Transverse colon (tissue), 4 donors: ENCODE results near the gene DOCK9. TPM values are rescaled to one million over a fixed set of nuclear protein-coding genes. Genes with fewer than 3 reads are reported as not detected.

ENCODE experiments used
- DNase-seq: peaks from one replicate; pipeline ENCODE4 v3.0.0-alpha.2; 2019
- H3K27ac ChIP-seq, 4 donors: fragments of 200-600 bp; sonication (generic); 2 replicates each; pipeline ENCODE4 v1.5.1; 2016 to 2018; ENCODE audit warnings: inconsistent platforms in 4 of 4
- H3K27me3 ChIP-seq: fragments of 200-600 bp; sonication (generic); 2 replicates; pipeline ENCODE4 v1.5.1; 2017; ENCODE audit warnings: inconsistent platforms
- H3K36me3 ChIP-seq, 4 donors: fragments of 200-600 bp; sonication (generic); 2 replicates each; pipeline ENCODE4 v1.5.1; 2017 to 2019; ENCODE audit warnings: inconsistent platforms in 4 of 4
- H3K4me1 ChIP-seq, 4 donors: fragments of 200-600 bp; sonication (generic); 2 replicates each; pipeline ENCODE4 v1.5.1; 2017 to 2020; ENCODE audit warnings: inconsistent platforms in 4 of 4
- H3K4me3 ChIP-seq, 4 donors: fragments of 200-600 bp; sonication (generic); 1 replicate in 1 of 4; 2 replicates in 3 of 4; pipeline versions ENCODE4 v1.5.1 to v1.6.1; 2017 to 2019; ENCODE audit warnings: inconsistent platforms in 4 of 4
- H3K9me3 ChIP-seq, 2 donors: fragments of 200-600 bp; sonication (generic); 2 replicates each; pipeline ENCODE4 v1.5.1; 2017 to 2019; ENCODE audit warnings: inconsistent platforms in 2 of 2
- EP300 ChIP-seq: sonication (generic); formaldehyde crosslinking; IDR thresholded peaks from one replicate; pipeline ENCODE4 v1.6.1; 2017; ENCODE audit warnings: antibody characterized with exemption, low read depth
- POLR2A ChIP-seq: fragments of 450-650 bp; IDR thresholded peaks from one replicate; pipeline ENCODE4 v1.6.1; 2016; ENCODE audit warnings: antibody characterized with exemption, mild to moderate bottlenecking, moderate library complexity
- POLR2AphosphoS5 ChIP-seq, 3 donors: sonication (generic); formaldehyde crosslinking; IDR thresholded peaks; one replicate each; pipeline ENCODE4 v1.6.1; 2016; ENCODE audit warnings: antibody characterized with exemption in 3 of 3
- WGBS, 2 donors: methylation state at CpG; one replicate each; pipeline ENCODE4 v1.1.5; 2018; ENCODE audit warnings: low coverage in 1 of 2; 5-methylcytosine and 5-hydroxymethylcytosine counted together
- in situ Hi-C, 4 donors: fragments of 200-750 bp; cut with MboI; loops; one replicate each; pipeline versions ENCODE4 v1.15.0 to v1.15.1; 2017; ENCODE audit warnings: low sequenced_read_pairs in 3 of 4, low pct_ligation_motif_present in 1 of 4, low pct_unique_long_range_greater_than_20kb in 1 of 4
- intact Hi-C: fragments of 100-400 bp; cut with DNase I; formaldehyde crosslinking; loops from one replicate; pipeline ENCODE4 v1.15.1; 2023; ENCODE audit warnings: low total_unique reads
- total RNA-seq, 4 donors: library from RNA; depleted of rRNA; stranded (reverse); fragments of >200 nt; gene quantifications; one replicate each; pipeline ENCODE4 v1.1.0, GENCODE V29; 2016
- TF ChIP-seq, protein P1 (sequence below), 5 experiments: fragments of 200-600 bp in 3 of 5; fragments of 450-650 bp in 2 of 5; sonication (generic) in 3 of 5; IDR thresholded peaks; 1 replicate in 2 of 5; 2 replicates in 3 of 5; pipeline ENCODE4 v1.5.1; 2016 to 2017; ENCODE audit warnings: antibody characterized with exemption in 5 of 5, inconsistent platforms in 3 of 5, mild to moderate bottlenecking in 2 of 5, moderate library complexity in 1 of 5

The DOCK9 gene
- total RNA-seq, 4 donors from 2014 or later, result 44.5 to 120 (median 71.4) TPM

DNA sequence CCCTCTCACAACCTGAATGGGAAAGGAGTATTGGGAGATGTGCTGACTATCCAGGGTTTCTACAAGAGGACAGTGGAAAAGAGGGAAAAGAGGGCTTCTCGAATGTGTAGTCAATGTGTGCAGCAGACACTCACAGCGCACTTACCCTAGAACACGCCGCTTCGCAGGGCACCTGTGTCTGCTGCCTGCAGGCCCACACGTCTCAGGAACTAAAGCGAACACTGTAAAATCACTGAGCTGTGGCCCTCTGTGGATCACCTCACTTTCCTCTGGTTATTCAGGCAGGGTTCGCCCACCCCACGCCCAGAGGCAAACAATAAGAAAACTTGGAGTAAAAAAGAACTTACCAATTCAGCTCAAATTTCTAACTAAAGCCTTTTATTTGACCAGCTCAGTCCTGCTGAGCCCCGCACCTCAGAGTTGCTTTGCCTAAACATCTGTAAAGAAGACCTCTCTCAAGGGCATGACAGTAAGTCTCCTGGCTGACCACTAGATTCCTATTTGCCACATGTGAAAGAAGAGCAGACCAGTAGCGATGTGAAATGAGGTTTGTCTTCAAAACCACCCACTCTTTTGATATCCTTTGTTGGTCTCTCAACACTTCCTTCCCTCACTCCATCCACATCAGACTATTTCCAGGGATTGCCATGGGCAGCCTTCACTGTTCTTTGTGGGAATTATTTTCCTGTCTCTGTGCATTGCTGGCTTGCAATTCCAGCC lies 19.3 kb upstream of the DOCK9 start:
- no peaks in the 10 kb centered on the region for H3K9me3 ChIP-seq
- H3K4me1 ChIP-seq, result peaks cover 0 to 34% (median 6%) of the 10 kb centered on the region in 4 donors
- in situ Hi-C loops, result no loop called here
- intact Hi-C loops, result no loop called here
- no peaks in the 10 kb centered on the region for H3K27me3 ChIP-seq
- H3K4me3 ChIP-seq, result no peak overlapping the region
- TF ChIP-seq EP300, result no peak
- TF ChIP-seq POLR2AphosphoS5 (IDR thresholded peaks at IDR 0.05), result no peak
- TF ChIP-seq POLR2A, result no peak
- TF ChIP-seq, protein P1, sequence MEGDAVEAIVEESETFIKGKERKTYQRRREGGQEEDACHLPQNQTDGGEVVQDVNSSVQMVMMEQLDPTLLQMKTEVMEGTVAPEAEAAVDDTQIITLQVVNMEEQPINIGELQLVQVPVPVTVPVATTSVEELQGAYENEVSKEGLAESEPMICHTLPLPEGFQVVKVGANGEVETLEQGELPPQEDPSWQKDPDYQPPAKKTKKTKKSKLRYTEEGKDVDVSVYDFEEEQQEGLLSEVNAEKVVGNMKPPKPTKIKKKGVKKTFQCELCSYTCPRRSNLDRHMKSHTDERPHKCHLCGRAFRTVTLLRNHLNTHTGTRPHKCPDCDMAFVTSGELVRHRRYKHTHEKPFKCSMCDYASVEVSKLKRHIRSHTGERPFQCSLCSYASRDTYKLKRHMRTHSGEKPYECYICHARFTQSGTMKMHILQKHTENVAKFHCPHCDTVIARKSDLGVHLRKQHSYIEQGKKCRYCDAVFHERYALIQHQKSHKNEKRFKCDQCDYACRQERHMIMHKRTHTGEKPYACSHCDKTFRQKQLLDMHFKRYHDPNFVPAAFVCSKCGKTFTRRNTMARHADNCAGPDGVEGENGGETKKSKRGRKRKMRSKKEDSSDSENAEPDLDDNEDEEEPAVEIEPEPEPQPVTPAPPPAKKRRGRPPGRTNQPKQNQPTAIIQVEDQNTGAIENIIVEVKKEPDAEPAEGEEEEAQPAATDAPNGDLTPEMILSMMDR (IDR thresholded peaks at IDR 0.05), result no peak
- H3K27ac ChIP-seq, result no peak overlapping the region
- WGBS, 2 donors, result 90 to 96% methylated on average over 2 to 11 of the region's 11 CpGs
- no peak for DNase-seq
- H3K36me3 ChIP-seq, result no peaks in the 10 kb centered on the region

DNA sequence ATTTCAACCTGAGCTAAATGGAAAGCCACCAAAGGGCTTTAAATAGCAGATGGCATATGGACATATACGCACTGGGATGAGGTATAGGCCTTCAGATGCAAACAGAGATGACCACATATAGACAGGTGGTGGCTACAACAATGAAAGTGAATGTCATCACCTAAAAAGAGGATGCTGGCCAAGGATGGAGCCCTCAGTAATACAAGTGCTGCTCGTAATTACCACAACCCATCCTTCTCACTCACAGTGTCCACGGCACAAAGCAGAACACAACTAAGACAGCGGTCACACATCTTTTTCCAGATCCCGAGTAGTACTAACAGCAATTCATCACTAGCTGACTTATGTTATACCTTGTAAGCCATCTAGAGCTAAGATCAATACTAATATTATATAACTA lies 18.2 kb upstream of the DOCK9 start:
- Histone ChIP-seq H3K27me3 (no peaks in the 10 kb centered on the region), H3K36me3 (no peaks in the 10 kb centered on the region), H3K27ac (no peak overlapping the region), H3K9me3 (no peaks in the 10 kb centered on the region), H3K4me3 (no peak overlapping the region), H3K4me1 (peaks cover 0 to 34% (median 6%) of the 10 kb centered on the region in 4 donors)
- TF ChIP-seq EP300, result no peak
- no peak for TF ChIP-seq POLR2AphosphoS5 (IDR thresholded peaks at IDR 0.05)
- no peak for TF ChIP-seq POLR2A
- TF ChIP-seq, protein P1 (IDR thresholded peaks at IDR 0.05), result no peak
- intact Hi-C loops, result no loop called here
- DNase-seq, result no peak
- in situ Hi-C loops, result no loop called here
- WGBS, 2 donors, result 95 to 100% methylated on average over 2 to 5 of the region's 5 CpGs

DNA sequence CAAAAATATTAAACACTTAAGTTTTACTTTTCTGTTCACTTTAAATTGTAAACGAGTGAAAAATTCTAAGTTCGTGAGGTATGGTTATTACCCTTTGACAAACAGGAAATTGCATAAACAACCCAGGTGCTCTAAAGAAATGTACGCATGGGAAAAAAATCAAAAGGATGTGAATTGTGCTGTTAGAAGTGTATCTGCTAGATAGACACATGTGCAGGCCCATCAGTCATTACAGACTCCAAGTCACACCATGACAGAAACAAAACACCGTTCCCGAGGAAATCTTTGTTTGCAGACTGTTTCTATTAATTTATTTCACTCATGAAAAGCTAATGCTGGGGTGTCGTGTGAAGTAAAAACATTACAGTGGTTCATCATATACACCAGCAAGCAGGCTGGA lies 17.0 kb upstream of the DOCK9 start:
- TF ChIP-seq EP300, result no peak
- in situ Hi-C loops, result no loop called here
- WGBS, 2 donors, result 48 to 66% methylated on average over 6 of the region's 6 CpGs
- intact Hi-C loops, result no loop called here
- no peak overlapping the region for H3K27ac ChIP-seq
- DNase-seq, result no peak
- H3K4me1 ChIP-seq, result peaks cover 0 to 32% (median 6%) of the 10 kb centered on the region in 4 donors
- no peaks in the 10 kb centered on the region for H3K9me3 ChIP-seq
- no peaks in the 10 kb centered on the region for H3K36me3 ChIP-seq
- H3K27me3 ChIP-seq, result no peaks in the 10 kb centered on the region
- H3K4me3 ChIP-seq, result no peak overlapping the region

DNA sequence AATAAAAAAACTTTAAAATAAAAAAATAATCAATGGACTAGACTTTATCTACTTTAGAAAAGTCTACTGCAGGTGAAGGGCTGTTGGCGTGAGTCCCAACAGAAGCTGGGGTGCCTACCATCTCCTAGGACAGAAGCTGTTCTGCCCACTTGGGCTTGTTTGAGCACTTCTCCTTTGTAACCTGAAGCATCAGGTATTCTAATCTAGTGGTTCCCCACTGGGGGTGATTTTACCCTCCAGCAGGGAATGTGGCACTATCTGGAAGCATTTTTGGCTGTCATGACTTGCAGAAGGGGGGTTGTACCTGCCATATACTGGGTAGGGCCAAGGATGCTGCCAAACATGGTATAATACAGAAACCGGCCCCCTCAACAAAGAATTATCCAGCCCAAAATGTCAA lies 16.2 kb upstream of the DOCK9 start:
- in situ Hi-C loops, result no loop called here
- Histone ChIP-seq H3K27ac (no peak overlapping the region), H3K4me3 (no peak overlapping the region), H3K36me3 (no peaks in the 10 kb centered on the region), H3K9me3 (no peaks in the 10 kb centered on the region), H3K27me3 (no peaks in the 10 kb centered on the region), H3K4me1 (peaks cover 0 to 25% (median 4%) of the 10 kb centered on the region in 4 donors)
- WGBS, 2 donors, result 71 to 75% methylated on average over 1 to 2 of the region's 2 CpGs
- no peak for TF ChIP-seq POLR2A
- TF ChIP-seq POLR2AphosphoS5 (IDR thresholded peaks at IDR 0.05), result no peak
- no peak for TF ChIP-seq EP300
- TF ChIP-seq, protein P1 (IDR thresholded peaks at IDR 0.05), result no peak
- intact Hi-C loops, result no loop called here
- DNase-seq, result no peak

DNA sequence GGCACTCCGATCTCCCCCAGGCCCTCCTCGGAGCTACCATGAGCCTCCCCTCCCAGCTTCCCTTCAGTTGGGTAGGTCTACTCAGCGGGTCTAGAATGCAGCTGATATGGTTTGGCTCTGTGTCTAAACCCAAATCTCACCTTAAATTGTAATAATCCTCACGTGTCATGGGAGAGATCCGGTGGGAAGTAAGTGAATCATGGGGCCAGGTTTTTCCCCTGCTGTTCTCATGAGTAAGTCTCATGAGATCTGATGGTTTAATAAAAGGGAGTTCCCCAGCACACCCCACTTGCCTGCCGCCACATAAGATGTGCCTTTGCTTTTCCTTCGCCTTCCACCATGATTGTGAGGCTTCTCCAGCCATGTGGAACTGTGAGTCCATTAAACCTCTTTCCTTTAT lies 14.5 kb upstream of the DOCK9 start:
- in situ Hi-C loops (no loop called here), intact Hi-C loops (no loop called here)
- Histone ChIP-seq H3K4me3 (no peak overlapping the region), H3K27ac (no peak overlapping the region), H3K9me3 (no peaks in the 10 kb centered on the region), H3K36me3 (no peaks in the 10 kb centered on the region), H3K27me3 (no peaks in the 10 kb centered on the region), H3K4me1 (peaks cover 0 to 10% (median 1%) of the 10 kb centered on the region in 4 donors)
- 74 to 100% methylated on average over 2 to 7 of the region's 7 CpGs for WGBS, 2 donors
- DNase-seq, result no peak
- TF ChIP-seq EP300, result no peak
- TF ChIP-seq, protein P1 (IDR thresholded peaks at IDR 0.05), result no peak
- TF ChIP-seq POLR2A, result no peak
- TF ChIP-seq POLR2AphosphoS5 (IDR thresholded peaks at IDR 0.05), result no peak
